Gastroesophageal sphincter (tissue), 4 donors: Measurements from ENCODE around the gene UXS1. TPM values are rescaled to one million over a fixed set of nuclear protein-coding genes. Genes with fewer than 3 reads are reported as not detected.

Experiments
- ATAC-seq: fragments of 150-250 bp; one replicate; pipeline ENCODE4 v1.9.1; 2016; ENCODE audit warnings: mild to moderate bottlenecking, moderate library complexity
- H3K27ac ChIP-seq, 4 donors: fragments of 200-600 bp; sonication (generic) in 3 of 4; 1 replicate in 3 of 4; 2 replicates in 1 of 4; pipeline ENCODE4 v1.5.1; 2016 to 2019
- H3K27me3 ChIP-seq: fragments of 200-600 bp; sonication (generic); one replicate; pipeline ENCODE4 v1.5.1; 2019
- H3K36me3 ChIP-seq, 2 donors: fragments of 200-600 bp; sonication (generic); one replicate each; pipeline ENCODE4 v1.5.1; 2019; ENCODE audit warnings: control low read depth in 1 of 2
- H3K4me1 ChIP-seq, 3 donors: fragments of 200-600 bp; sonication (generic); 1 replicate in 2 of 3; 2 replicates in 1 of 3; pipeline ENCODE4 v1.5.1; 2016 to 2019; ENCODE audit warnings: control low read depth in 2 of 3
- H3K4me3 ChIP-seq, 2 donors: fragments of 200-600 bp; sonication (generic); one replicate each; pipeline ENCODE4 v1.5.1; 2019; ENCODE audit warnings: mild to moderate bottlenecking in 1 of 2, moderate library complexity in 1 of 2
- H3K9me3 ChIP-seq, 3 donors: fragments of 200-600 bp; sonication (generic); one replicate each; pipeline ENCODE4 v1.5.1; 2017 to 2019; ENCODE audit warnings: control low read depth in 2 of 3
- CTCF ChIP-seq, 4 experiments: fragments of 200-600 bp in 2 of 4; fragments of 450-650 bp in 2 of 4; sonication (generic) in 1 of 4; IDR thresholded peaks; one replicate each; pipeline ENCODE4 v1.5.1; 2017 to 2019; ENCODE audit warnings: antibody characterized with exemption in 4 of 4, mild to moderate bottlenecking in 2 of 4, moderate library complexity in 2 of 4
- EP300 ChIP-seq: sonication (generic); formaldehyde crosslinking; IDR thresholded peaks from one replicate; pipeline ENCODE4 v1.6.1; 2017; ENCODE audit warnings: antibody characterized with exemption, mild to moderate bottlenecking
- POLR2A ChIP-seq, 2 donors: fragments of 450-650 bp; IDR thresholded peaks; one replicate each; pipeline ENCODE4 v1.6.1; 2017; ENCODE audit warnings: antibody characterized with exemption in 2 of 2, mild to moderate bottlenecking in 2 of 2, moderate library complexity in 1 of 2
- POLR2AphosphoS5 ChIP-seq: sonication (generic); formaldehyde crosslinking; IDR thresholded peaks from one replicate; pipeline ENCODE4 v1.6.1; 2017; ENCODE audit warnings: antibody characterized with exemption
- WGBS, 2 donors: methylation state at CpG; one replicate each; pipeline ENCODE4 v1.1.5; 2018; ENCODE audit warnings: low coverage in 1 of 2; 5-methylcytosine and 5-hydroxymethylcytosine counted together
- total RNA-seq, 4 donors: library from RNA; depleted of rRNA; stranded (reverse); fragments of >200 nt; gene quantifications; one replicate each; pipeline ENCODE4 v1.1.0, GENCODE V29; 2016

UXS1 gene
- total RNA-seq, 4 donors from 2014 or later, result 34.7 to 58.9 (median 52.1) TPM

- Histone ChIP-seq H3K4me1 (peaks cover 0 to 23% (median 0%) of the 10 kb centered on the region in 3 donors), H3K36me3 (no peaks in the 10 kb centered on the region), H3K27me3 (no peaks in the 10 kb centered on the region), H3K4me3 (no peak overlapping the region), H3K9me3 (no peaks in the 10 kb centered on the region), H3K27ac (no peak overlapping the region)
- no peak for ATAC-seq
- TF ChIP-seq POLR2A (IDR thresholded peaks at IDR 0.05) (no peak), POLR2AphosphoS5 (no peak), CTCF (IDR thresholded peaks at IDR 0.05) (no peak), EP300 (no peak)
- WGBS, 2 donors, result 67 to 77% methylated on average over 4 of the region's 4 CpGs
Observed at GRCh38 chr2:106044021-106044420, 150.1 kb downstream of the UXS1 start.
